Measurements from ENCODE around the gene ADD3.

DNA sequence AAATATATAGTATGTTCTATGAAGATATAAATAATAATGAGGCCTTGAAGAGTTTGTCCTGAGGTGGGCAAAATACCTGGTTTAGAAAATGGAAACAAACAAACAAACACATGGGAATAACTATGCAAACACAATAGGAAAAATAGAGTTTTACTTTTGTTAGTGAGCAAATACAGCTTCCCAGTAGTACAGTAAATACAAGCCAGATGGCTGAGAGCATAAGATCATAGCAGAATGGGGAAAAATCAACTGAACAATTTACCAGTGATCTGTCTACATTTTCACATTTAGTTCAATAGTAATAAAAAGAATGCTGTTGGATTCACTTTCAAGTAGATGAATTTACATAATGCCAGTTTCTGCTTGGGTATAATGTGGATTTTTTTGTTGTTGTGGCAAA is 45.1 kb downstream of the ADD3 start:
- TF ChIP-seq, protein P1, sequence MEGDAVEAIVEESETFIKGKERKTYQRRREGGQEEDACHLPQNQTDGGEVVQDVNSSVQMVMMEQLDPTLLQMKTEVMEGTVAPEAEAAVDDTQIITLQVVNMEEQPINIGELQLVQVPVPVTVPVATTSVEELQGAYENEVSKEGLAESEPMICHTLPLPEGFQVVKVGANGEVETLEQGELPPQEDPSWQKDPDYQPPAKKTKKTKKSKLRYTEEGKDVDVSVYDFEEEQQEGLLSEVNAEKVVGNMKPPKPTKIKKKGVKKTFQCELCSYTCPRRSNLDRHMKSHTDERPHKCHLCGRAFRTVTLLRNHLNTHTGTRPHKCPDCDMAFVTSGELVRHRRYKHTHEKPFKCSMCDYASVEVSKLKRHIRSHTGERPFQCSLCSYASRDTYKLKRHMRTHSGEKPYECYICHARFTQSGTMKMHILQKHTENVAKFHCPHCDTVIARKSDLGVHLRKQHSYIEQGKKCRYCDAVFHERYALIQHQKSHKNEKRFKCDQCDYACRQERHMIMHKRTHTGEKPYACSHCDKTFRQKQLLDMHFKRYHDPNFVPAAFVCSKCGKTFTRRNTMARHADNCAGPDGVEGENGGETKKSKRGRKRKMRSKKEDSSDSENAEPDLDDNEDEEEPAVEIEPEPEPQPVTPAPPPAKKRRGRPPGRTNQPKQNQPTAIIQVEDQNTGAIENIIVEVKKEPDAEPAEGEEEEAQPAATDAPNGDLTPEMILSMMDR (IDR thresholded peaks at IDR 0.05): no peak
- TF ChIP-seq ZFX (IDR thresholded peaks at IDR 0.05; ENCODE audit: borderline replicate concordance): no peak
